Panc1 (cell line): ENCODE measurements around the gene IGSF21. TPM values are rescaled to one million over a fixed set of nuclear protein-coding genes. Genes with fewer than 3 reads are reported as not detected.

Experiments
- ATAC-seq: fragments of 200-7000 bp; cut with Tn5 transposase; 2 replicates; pipeline ENCODE4 v1.9.1; 2020; ENCODE audit warnings: mild to moderate bottlenecking, moderate library complexity
- BruUV-seq: library from RNA; stranded (reverse); fragments of 400-500 nt; replicated peaks from 2 replicates; lab custom pipeline; 2021; lab: Mats Ljungman, UMichigan
- CTCF ChIA-PET: fragments of 300-600 bp; sonication (Branson Sonifier 250); formaldehyde crosslinking; loops from one replicate; lab custom pipeline; 2022; ENCODE audit warnings: antibody characterized with exemption; lab: Charles Lee
- POLR2A ChIA-PET: fragments of 300-600 bp; sonication (Branson Sonifier 250); formaldehyde crosslinking; loops from one replicate; lab custom pipeline; 2022; ENCODE audit warnings: antibody characterized with exemption; lab: Charles Lee
- DNase-seq: peaks from one replicate; pipeline ENCODE4 v3.0.0-alpha.2; 2010; ENCODE audit warnings: low read depth, low spot score
- H3K27ac ChIP-seq: 2 replicates; pipeline ENCODE4 v1.5.1; 2011; ENCODE audit warnings: mild to moderate bottlenecking, low read length, inconsistent platforms
- H3K27me3 ChIP-seq: fragments of 200-500 bp; sonication (Bioruptor generic); 2 replicates; pipeline ENCODE4 v1.6.0; 2014; ENCODE audit warnings: low read length, inconsistent platforms; ENCODE audit not compliant: control insufficient read depth, insufficient read depth
- H3K36me3 ChIP-seq: fragments of 200-500 bp; sonication (Bioruptor generic); 2 replicates; pipeline ENCODE4 v1.5.1; 2014; ENCODE audit warnings: inconsistent platforms, mild to moderate bottlenecking, low read length, moderate library complexity; ENCODE audit not compliant: control insufficient read depth, insufficient read depth
- H3K4me1 ChIP-seq: 2 replicates; pipeline ENCODE4 v1.5.1; 2011; ENCODE audit warnings: inconsistent platforms, mild to moderate bottlenecking, low read length, moderate library complexity; ENCODE audit not compliant: control insufficient read depth, insufficient read depth
- H3K4me3 ChIP-seq, 2 experiments: 2 replicates each; pipeline ENCODE4 v1.5.1; 2011 to 2012; ENCODE audit warnings: low read depth in 2 of 2, low read length in 2 of 2, mild to moderate bottlenecking in 2 of 2, inconsistent platforms in 1 of 2, moderate library complexity in 1 of 2
- H3K9me3 ChIP-seq: fragments of 200-500 bp; sonication (Bioruptor generic); 2 replicates; pipeline ENCODE4 v1.5.1; 2014; ENCODE audit warnings: low read depth, mild to moderate bottlenecking, inconsistent platforms, low read length, moderate library complexity; ENCODE audit not compliant: control insufficient read depth, insufficient read depth
- POLR2AphosphoS5 ChIP-seq: IDR thresholded peaks from 2 replicates; pipeline ENCODE4 v1.6.1; 2012; ENCODE audit warnings: mild to moderate bottlenecking, low read depth, low read length, moderate library complexity
- REST ChIP-seq, 2 experiments: IDR thresholded peaks; 2 replicates each; pipeline ENCODE4 v1.6.1; 2011 to 2012; ENCODE audit warnings: low read depth in 2 of 2, control low read depth in 1 of 2, low read length in 1 of 2, mild to moderate bottlenecking in 1 of 2, moderate library complexity in 1 of 2; ENCODE audit not compliant: insufficient read depth in 1 of 2
- SIN3A ChIP-seq: IDR thresholded peaks from 2 replicates; pipeline ENCODE4 v1.6.1; 2012; ENCODE audit warnings: low read depth, mild to moderate bottlenecking, low read length, moderate library complexity, borderline replicate concordance; ENCODE audit not compliant: insufficient read depth
- TCF7L2 ChIP-seq: IDR thresholded peaks from 2 replicates; pipeline ENCODE4 v1.6.1; 2011; ENCODE audit warnings: mild to moderate bottlenecking, low read depth, low read length, inconsistent platforms
- in situ Hi-C: cut with HindIII; loops from 2 replicates; pipeline ENCODE4 v1.10.0; 2016; ENCODE audit warnings: low sequenced_read_pairs, low pct_unique_long_range_greater_than_20kb
- intact Hi-C: fragments of 100-400 bp; cut with micrococcal nuclease; formaldehyde crosslinking; loops from one replicate; pipeline ENCODE4 v1.10.0; 2022; ENCODE audit not compliant: unreplicated experiment
- total RNA-seq: library from RNA; stranded (reverse); gene quantifications from one replicate; pipeline ENCODE4 v1.2.1, GENCODE V29; 2021; ENCODE audit not compliant: unreplicated experiment
- TF ChIP-seq, protein P1 (sequence below): fragments of 450-650 bp; IDR thresholded peaks from 2 replicates; pipeline ENCODE4 v1.5.1; 2017; ENCODE audit warnings: mild to moderate bottlenecking

IGSF21 gene
- total RNA-seq, 1 experiment from 2014 or later: not detected

DNA sequence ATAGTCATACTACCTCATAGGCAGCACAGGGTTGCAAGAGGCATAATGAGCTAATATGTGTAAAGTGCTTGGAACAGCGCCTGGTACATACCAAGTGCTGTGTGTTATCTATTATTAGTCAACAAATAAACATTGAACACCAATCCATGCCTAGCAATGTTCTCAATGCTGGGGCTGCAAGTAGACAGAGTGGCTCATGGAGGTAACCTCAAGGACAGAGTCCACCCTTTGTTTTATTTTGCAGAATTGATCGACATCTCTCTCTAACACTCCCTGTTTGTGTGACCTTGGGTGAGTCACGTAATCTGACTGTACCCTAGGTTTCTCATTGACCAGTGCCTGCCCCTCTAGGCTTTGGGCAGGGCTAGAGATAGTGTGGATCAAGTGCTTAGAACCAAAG is 209.2 kb downstream of the IGSF21 start:
- Histone ChIP-seq H3K27me3 (peaks cover 4% of the 10 kb centered on the region; the same call in 1 of the 2 replicates), H3K27ac (no peak overlapping the region), H3K4me3 (no peak overlapping the region), H3K9me3 (no peaks in the 10 kb centered on the region), H3K4me1 (no peaks in the 10 kb centered on the region), H3K36me3 (no peaks in the 10 kb centered on the region)
- intact Hi-C loops (no loop called here), in situ Hi-C loops (no loop called here)
- DNase-seq (no peak), ATAC-seq (no peak)
- BruUV-seq: no TSS peak
- CTCF ChIA-PET: no interaction called here
- POLR2A ChIA-PET: no interaction called here
- TF ChIP-seq SIN3A (no peak), POLR2AphosphoS5 (no peak), REST (IDR thresholded peaks at IDR 0.05; ENCODE audit: insufficient read depth in 1 of 2, low read depth in 2 of 2, low read length in 1 of 2) (no peak), TCF7L2 (no peak)
- TF ChIP-seq, protein P1, sequence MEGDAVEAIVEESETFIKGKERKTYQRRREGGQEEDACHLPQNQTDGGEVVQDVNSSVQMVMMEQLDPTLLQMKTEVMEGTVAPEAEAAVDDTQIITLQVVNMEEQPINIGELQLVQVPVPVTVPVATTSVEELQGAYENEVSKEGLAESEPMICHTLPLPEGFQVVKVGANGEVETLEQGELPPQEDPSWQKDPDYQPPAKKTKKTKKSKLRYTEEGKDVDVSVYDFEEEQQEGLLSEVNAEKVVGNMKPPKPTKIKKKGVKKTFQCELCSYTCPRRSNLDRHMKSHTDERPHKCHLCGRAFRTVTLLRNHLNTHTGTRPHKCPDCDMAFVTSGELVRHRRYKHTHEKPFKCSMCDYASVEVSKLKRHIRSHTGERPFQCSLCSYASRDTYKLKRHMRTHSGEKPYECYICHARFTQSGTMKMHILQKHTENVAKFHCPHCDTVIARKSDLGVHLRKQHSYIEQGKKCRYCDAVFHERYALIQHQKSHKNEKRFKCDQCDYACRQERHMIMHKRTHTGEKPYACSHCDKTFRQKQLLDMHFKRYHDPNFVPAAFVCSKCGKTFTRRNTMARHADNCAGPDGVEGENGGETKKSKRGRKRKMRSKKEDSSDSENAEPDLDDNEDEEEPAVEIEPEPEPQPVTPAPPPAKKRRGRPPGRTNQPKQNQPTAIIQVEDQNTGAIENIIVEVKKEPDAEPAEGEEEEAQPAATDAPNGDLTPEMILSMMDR: no peak

DNA sequence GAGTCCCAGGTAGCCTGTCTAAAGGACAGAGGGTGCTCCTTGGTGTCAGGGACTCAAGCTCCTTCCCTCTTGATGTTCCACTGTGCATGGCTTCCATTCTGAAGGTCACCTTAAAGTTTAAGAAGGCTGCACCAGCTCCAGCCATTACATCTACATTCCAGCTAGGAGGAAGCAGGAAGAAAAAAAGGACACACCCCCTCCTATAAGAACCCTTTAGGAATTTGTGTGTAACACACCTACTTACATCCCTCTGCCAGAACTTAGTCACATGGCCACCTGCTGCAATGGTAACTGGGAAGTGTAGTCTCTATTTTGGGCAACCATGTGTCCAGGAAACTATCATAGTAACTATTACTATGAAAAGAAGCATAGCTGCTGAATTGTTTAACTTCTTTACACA is 211.5 kb downstream of the IGSF21 start:
- Histone ChIP-seq H3K9me3 (no peaks in the 10 kb centered on the region), H3K4me3 (no peak overlapping the region), H3K27me3 (peaks cover 4% of the 10 kb centered on the region; the same call in 1 of the 2 replicates), H3K4me1 (no peaks in the 10 kb centered on the region), H3K36me3 (no peaks in the 10 kb centered on the region), H3K27ac (no peak overlapping the region)
- ChIA-PET CTCF (no interaction called here), POLR2A (interaction anchor here (0.6 kb wide), 1 partner anchor 572 kb away, joined by 4 read pairs; no protein-coding TSS in a partner anchor)
- ATAC-seq (no peak), DNase-seq (no peak)
- TF ChIP-seq, protein P1: no peak
- TF ChIP-seq SIN3A (no peak), REST (IDR thresholded peaks at IDR 0.05; ENCODE audit: insufficient read depth in 1 of 2, low read depth in 2 of 2, low read length in 1 of 2) (no peak), TCF7L2 (no peak), POLR2AphosphoS5 (no peak)
- BruUV-seq: no TSS peak
- intact Hi-C loops: no loop called here
- in situ Hi-C loops: no loop called here
